Measurements from ENCODE around the gene DPP6. TPM values are rescaled to one million over a fixed set of nuclear protein-coding genes. Genes with fewer than 3 reads are reported as not detected.

DPP6 gene
- total RNA-seq, 2 experiments from 2014 or later: not detected

DNA sequence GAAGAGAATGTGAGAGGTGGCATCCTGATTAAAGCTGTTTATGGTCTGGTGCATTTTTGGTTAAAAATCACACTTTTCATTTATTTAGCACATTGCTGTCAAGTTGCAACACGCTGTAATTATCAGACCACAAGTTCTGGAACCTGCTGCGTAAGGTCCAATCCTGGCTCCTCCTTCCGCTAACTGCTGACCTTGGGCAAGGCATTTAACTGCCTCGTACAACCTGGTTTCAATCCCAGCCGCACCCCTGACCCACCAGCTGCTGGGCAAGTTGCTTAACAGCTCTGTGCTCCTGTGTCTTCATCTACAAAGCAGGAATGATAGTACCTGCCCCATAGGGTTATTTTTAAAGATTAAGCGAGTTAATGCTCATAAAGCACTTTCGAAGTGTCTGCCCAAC, 668.9 kb downstream of the DPP6 start:
- peaks cover 7% of the 10 kb centered on the region for H3K9me3 Mint-ChIP-seq
- H3K27ac Mint-ChIP-seq: no peak overlapping the region
- no peaks in the 10 kb centered on the region for H3K36me3 Mint-ChIP-seq (ENCODE audit: low read depth)
- TF ChIP-seq, protein P1, sequence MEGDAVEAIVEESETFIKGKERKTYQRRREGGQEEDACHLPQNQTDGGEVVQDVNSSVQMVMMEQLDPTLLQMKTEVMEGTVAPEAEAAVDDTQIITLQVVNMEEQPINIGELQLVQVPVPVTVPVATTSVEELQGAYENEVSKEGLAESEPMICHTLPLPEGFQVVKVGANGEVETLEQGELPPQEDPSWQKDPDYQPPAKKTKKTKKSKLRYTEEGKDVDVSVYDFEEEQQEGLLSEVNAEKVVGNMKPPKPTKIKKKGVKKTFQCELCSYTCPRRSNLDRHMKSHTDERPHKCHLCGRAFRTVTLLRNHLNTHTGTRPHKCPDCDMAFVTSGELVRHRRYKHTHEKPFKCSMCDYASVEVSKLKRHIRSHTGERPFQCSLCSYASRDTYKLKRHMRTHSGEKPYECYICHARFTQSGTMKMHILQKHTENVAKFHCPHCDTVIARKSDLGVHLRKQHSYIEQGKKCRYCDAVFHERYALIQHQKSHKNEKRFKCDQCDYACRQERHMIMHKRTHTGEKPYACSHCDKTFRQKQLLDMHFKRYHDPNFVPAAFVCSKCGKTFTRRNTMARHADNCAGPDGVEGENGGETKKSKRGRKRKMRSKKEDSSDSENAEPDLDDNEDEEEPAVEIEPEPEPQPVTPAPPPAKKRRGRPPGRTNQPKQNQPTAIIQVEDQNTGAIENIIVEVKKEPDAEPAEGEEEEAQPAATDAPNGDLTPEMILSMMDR (IDR thresholded peaks at IDR 0.05): no peak
- H3K4me3 Mint-ChIP-seq: no peak overlapping the region
- DNase-seq: no peak
- ChIA-PET CTCF (no interaction called here), POLR2A (no interaction called here)
- Histone ChIP-seq H3K27ac (ENCODE audit: low read depth in 1 of 2, low read length in 2 of 2) (no peak overlapping the region), H3K9me3 (ENCODE audit: control insufficient read depth in 1 of 2, insufficient read depth in 1 of 2, low read length in 2 of 2) (peaks cover 9 to 19% of the 10 kb centered on the region in 2 experiments), H3K27me3 (ENCODE audit: control insufficient read depth in 1 of 2, insufficient read depth in 2 of 2, low read length in 2 of 2) (no peaks in the 10 kb centered on the region), H3K4me3 (ENCODE audit: low read length) (no peak overlapping the region), H3K36me3 (ENCODE audit: insufficient read depth, low read length) (no peaks in the 10 kb centered on the region), H3K4me1 (ENCODE audit: insufficient read depth, low read length) (no peaks in the 10 kb centered on the region)
- intact Hi-C loops (cut with DNase I, micrococcal nuclease): no loop called here
- no peak for ATAC-seq (ENCODE audit: poor library complexity)
- no peaks in the 10 kb centered on the region for H3K4me1 Mint-ChIP-seq (ENCODE audit: low read depth)
- no peaks in the 10 kb centered on the region for H3K27me3 Mint-ChIP-seq

DNA sequence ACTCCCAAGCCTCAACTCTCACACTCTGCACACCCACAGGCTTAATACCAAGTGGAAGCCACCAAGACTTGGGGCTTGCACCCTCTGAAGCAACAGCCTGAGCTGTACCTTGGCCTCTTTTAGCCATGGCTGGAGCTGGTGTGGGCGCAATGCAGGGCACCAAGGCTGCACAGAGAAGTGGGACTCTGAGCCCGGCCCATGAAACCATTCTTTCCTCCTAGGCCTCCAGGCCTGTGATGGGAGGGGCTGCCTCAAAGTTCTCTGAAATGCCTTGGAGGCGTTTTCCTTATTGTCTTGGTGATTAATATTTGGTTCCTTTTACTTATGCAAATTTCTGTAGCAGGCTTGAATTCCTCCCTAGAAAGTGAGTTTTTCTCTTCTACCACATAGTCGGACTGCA, 674.2 kb downstream of the DPP6 start:
- Histone ChIP-seq H3K27me3 (ENCODE audit: control insufficient read depth in 1 of 2, insufficient read depth in 2 of 2, low read length in 2 of 2) (no peaks in the 10 kb centered on the region), H3K27ac (ENCODE audit: low read depth in 1 of 2, low read length in 2 of 2) (no peak overlapping the region), H3K4me3 (ENCODE audit: low read length) (no peak overlapping the region), H3K36me3 (ENCODE audit: insufficient read depth, low read length) (no peaks in the 10 kb centered on the region), H3K9me3 (ENCODE audit: control insufficient read depth in 1 of 2, insufficient read depth in 1 of 2, low read length in 2 of 2) (peaks cover 16 to 21% of the 10 kb centered on the region in 2 experiments), H3K4me1 (ENCODE audit: insufficient read depth, low read length) (no peaks in the 10 kb centered on the region)
- no peak for ATAC-seq (ENCODE audit: poor library complexity)
- Mint-ChIP-seq H3K27ac (no peak overlapping the region), H3K4me3 (no peak overlapping the region), H3K36me3 (ENCODE audit: low read depth) (no peaks in the 10 kb centered on the region), H3K27me3 (no peaks in the 10 kb centered on the region), H3K4me1 (ENCODE audit: low read depth) (no peaks in the 10 kb centered on the region), H3K9me3 (no peaks in the 10 kb centered on the region)
- ChIA-PET CTCF (no interaction called here), POLR2A (no interaction called here)
- TF ChIP-seq, protein P1 (IDR thresholded peaks at IDR 0.05): no peak
- intact Hi-C loops (cut with DNase I, micrococcal nuclease): no loop called here
- no peak for DNase-seq

DNA sequence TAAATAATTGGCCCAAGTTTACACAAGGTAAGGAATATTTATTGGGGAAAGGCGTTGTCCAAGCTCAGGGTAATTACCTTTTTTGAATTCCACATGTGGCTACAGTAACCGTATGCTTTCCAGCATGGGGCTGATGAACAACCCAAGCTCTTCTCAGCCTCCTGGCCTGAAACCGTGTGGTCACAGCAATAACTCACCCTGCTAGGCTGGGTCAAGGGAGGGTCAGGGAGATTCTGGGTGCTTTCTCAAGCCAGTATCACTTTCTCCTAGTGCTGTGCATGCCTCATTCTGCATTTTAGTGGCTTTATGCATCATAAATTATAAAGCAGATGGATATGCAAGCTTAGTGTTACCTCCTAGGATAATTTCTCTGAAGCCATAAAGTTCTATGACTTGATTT, 676.9 kb downstream of the DPP6 start:
- Mint-ChIP-seq H3K4me3 (no peak overlapping the region), H3K4me1 (ENCODE audit: low read depth) (no peaks in the 10 kb centered on the region), H3K36me3 (ENCODE audit: low read depth) (no peaks in the 10 kb centered on the region), H3K27me3 (no peaks in the 10 kb centered on the region), H3K27ac (no peak overlapping the region), H3K9me3 (no peaks in the 10 kb centered on the region)
- no peak overlapping the region for H3K4me3 ChIP-seq (ENCODE audit: low read length)
- no peaks in the 10 kb centered on the region for H3K27me3 ChIP-seq (ENCODE audit: control insufficient read depth in 1 of 2, insufficient read depth in 2 of 2, low read length in 2 of 2)
- peaks cover 21 to 23% of the 10 kb centered on the region in 2 experiments for H3K9me3 ChIP-seq (ENCODE audit: control insufficient read depth in 1 of 2, insufficient read depth in 1 of 2, low read length in 2 of 2)
- no peak for DNase-seq
- H3K27ac ChIP-seq (ENCODE audit: low read depth in 1 of 2, low read length in 2 of 2): no peak overlapping the region
- no peak for ATAC-seq (ENCODE audit: poor library complexity)
- no peaks in the 10 kb centered on the region for H3K4me1 ChIP-seq (ENCODE audit: insufficient read depth, low read length)
- POLR2A ChIA-PET: no interaction called here
- H3K36me3 ChIP-seq (ENCODE audit: insufficient read depth, low read length): no peaks in the 10 kb centered on the region
- TF ChIP-seq, protein P1 (IDR thresholded peaks at IDR 0.05): no peak
- intact Hi-C loops (cut with DNase I, micrococcal nuclease): no loop called here
- CTCF ChIA-PET: no interaction called here

Data from CD4-positive, alpha-beta T cell (primary cell).